ENCODE data around the gene ADK.

DNA sequence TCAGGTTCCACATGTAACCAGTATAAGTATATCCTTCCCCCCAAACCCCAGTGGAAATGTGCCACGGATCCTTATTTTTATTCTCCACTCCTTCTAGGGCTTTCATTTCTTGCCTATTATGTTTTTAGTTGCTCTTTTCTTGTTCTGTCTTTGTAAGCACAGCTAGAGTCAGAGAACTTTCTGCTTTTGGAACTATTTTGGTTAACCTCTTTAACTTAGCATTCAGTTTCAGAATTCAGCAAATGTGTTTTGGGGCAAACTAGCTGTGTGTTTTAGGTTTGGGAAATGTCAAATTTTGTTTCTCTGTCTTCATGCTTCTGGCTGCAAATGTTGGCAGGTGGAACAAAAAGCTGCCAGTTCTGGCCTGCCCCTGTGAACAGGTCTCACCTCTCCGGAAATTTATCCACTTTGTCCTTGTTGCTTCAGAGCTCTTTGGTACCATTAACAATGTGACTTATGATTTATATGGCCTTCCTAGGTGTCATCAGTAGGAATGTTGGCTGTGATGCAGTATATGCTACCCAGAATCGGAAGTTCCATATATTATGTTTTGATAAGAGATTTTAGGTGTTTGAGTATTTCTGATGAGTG, 156.1 kb downstream of the ADK start:
- TF ChIP-seq, protein P1, sequence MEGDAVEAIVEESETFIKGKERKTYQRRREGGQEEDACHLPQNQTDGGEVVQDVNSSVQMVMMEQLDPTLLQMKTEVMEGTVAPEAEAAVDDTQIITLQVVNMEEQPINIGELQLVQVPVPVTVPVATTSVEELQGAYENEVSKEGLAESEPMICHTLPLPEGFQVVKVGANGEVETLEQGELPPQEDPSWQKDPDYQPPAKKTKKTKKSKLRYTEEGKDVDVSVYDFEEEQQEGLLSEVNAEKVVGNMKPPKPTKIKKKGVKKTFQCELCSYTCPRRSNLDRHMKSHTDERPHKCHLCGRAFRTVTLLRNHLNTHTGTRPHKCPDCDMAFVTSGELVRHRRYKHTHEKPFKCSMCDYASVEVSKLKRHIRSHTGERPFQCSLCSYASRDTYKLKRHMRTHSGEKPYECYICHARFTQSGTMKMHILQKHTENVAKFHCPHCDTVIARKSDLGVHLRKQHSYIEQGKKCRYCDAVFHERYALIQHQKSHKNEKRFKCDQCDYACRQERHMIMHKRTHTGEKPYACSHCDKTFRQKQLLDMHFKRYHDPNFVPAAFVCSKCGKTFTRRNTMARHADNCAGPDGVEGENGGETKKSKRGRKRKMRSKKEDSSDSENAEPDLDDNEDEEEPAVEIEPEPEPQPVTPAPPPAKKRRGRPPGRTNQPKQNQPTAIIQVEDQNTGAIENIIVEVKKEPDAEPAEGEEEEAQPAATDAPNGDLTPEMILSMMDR (IDR thresholded peaks at IDR 0.05): no peak
- no peak for TF ChIP-seq POLR2A (IDR thresholded peaks at IDR 0.05)

Data from thyroid gland (tissue), 4 donors.